Transverse colon (tissue), 3 donors: ENCODE results near the gene FCRLA.

Experiments
- EP300 ChIP-seq: sonication (generic); formaldehyde crosslinking; IDR thresholded peaks from one replicate; pipeline ENCODE4 v1.6.1; 2017; ENCODE audit warnings: antibody characterized with exemption, low read depth
- POLR2AphosphoS5 ChIP-seq, 3 donors: sonication (generic); formaldehyde crosslinking; IDR thresholded peaks; one replicate each; pipeline ENCODE4 v1.6.1; 2016; ENCODE audit warnings: antibody characterized with exemption in 3 of 3

- TF ChIP-seq EP300 (no peak), POLR2AphosphoS5 (IDR thresholded peaks at IDR 0.05) (no peak)
These were observed 25.1 kb downstream of the FCRLA start for GRCh38 chr1:161731981-161732718.
